CD4-positive, alpha-beta T cell (primary cell): ENCODE data around the gene MUC6. TPM values are rescaled to one million over a fixed set of nuclear protein-coding genes. Genes with fewer than 3 reads are reported as not detected.

Experiments
- ATAC-seq: fragments of 200-7000 bp; cut with Tn5 transposase; one replicate; pipeline ENCODE4 v1.10.0; 2022; ENCODE audit warnings: mild to moderate bottlenecking; ENCODE audit not compliant: poor library complexity
- CTCF ChIA-PET: fragments of 350-600 bp; sonication (Branson Sonifier 250); formaldehyde crosslinking; loops from one replicate; lab custom pipeline; 2021; ENCODE audit warnings: antibody characterized with exemption, inconsistent platforms; lab: Charles Lee
- POLR2A ChIA-PET: fragments of 350-600 bp; sonication (Branson Sonifier 250); formaldehyde crosslinking; loops from one replicate; lab custom pipeline; 2021; ENCODE audit warnings: antibody characterized with exemption, inconsistent platforms; lab: Charles Lee
- DNase-seq, 14 experiments: peaks; one replicate each; pipeline ENCODE4 v3.0.0-alpha.2; 2013 to 2020; ENCODE audit warnings: mixed read lengths in 2 of 14
- H3K27ac ChIP-seq, 2 donors: one replicate each; pipeline versions ENCODE4 v1.5.1 to v1.7.0; 2013; ENCODE audit warnings: low read length in 2 of 2, low read depth in 1 of 2, mild to moderate bottlenecking in 1 of 2
- H3K27me3 ChIP-seq, 2 experiments: 1 replicate in 1 of 2; 2 replicates in 1 of 2; pipeline versions ENCODE4 v1.6.1 to v1.7.0; 2013; ENCODE audit warnings: low read length in 2 of 2, control low read depth in 1 of 2, mild to moderate bottlenecking in 1 of 2, moderate library complexity in 1 of 2; ENCODE audit not compliant: insufficient read depth in 2 of 2, control insufficient read depth in 1 of 2
- H3K36me3 ChIP-seq: one replicate; pipeline ENCODE4 v1.6.1; 2013; ENCODE audit warnings: low read length, control low read depth; ENCODE audit not compliant: insufficient read depth
- H3K4me1 ChIP-seq: one replicate; pipeline ENCODE4 v1.6.1; 2013; ENCODE audit warnings: low read length, control low read depth; ENCODE audit not compliant: insufficient read depth
- H3K4me3 ChIP-seq: one replicate; pipeline ENCODE4 v1.5.1; 2013; ENCODE audit warnings: mild to moderate bottlenecking, low read length, moderate library complexity
- H3K9me3 ChIP-seq, 2 experiments: 1 replicate in 1 of 2; 2 replicates in 1 of 2; pipeline versions ENCODE4 v1.6.1 to v1.7.0; 2013; ENCODE audit warnings: low read length in 2 of 2, mild to moderate bottlenecking in 2 of 2, control low read depth in 1 of 2, moderate library complexity in 1 of 2; ENCODE audit not compliant: control insufficient read depth in 1 of 2, insufficient read depth in 1 of 2
- H3K27ac Mint-ChIP-seq: one replicate; pipeline ENCODE4 v1.8.0; 2020; ENCODE audit warnings: mixed read lengths
- H3K27me3 Mint-ChIP-seq: one replicate; pipeline ENCODE4 v1.8.0; 2021; ENCODE audit warnings: mixed read lengths
- H3K36me3 Mint-ChIP-seq: one replicate; pipeline ENCODE4 v1.8.0; 2021; ENCODE audit warnings: low read depth, mixed read lengths
- H3K4me1 Mint-ChIP-seq: one replicate; pipeline ENCODE4 v1.8.0; 2021; ENCODE audit warnings: low read depth, mixed read lengths
- H3K4me3 Mint-ChIP-seq: one replicate; pipeline ENCODE4 v1.8.0; 2020; ENCODE audit warnings: mild to moderate bottlenecking, mixed read lengths
- H3K9me3 Mint-ChIP-seq: one replicate; pipeline ENCODE4 v1.8.0; 2020; ENCODE audit warnings: mixed read lengths
- CTCF ChIP-seq: fragments of 200-600 bp; IDR thresholded peaks from one replicate; pipeline ENCODE4 v1.8.0; 2022; ENCODE audit warnings: antibody characterized with exemption, mild to moderate bottlenecking
- intact Hi-C, 2 experiments: fragments of 100-400 bp; cut with DNase I in 1 of 2; cut with micrococcal nuclease in 1 of 2; formaldehyde crosslinking; loops; one replicate each; pipeline versions ENCODE4 v1.15.1 to v1.9.0; 2023 to 2025; cut with DNase I, micrococcal nuclease
- total RNA-seq, 174 experiments: library from RNA in 2 of 174; stranded (reverse) in 2 of 174; gene quantifications; one replicate each; pipeline ENCODE4 v1.2.3 and lab custom pipeline; 2021 to 2026

Gene MUC6
- total RNA-seq, 2 experiments from 2014 or later = not detected

- CTCF ChIA-PET = no interaction called here
- intact Hi-C loops = no loop called here
- TF ChIP-seq CTCF = no peak
- Mint-ChIP-seq H3K4me1 (no peaks in the 10 kb centered on the region), H3K36me3 (no peaks in the 10 kb centered on the region), H3K4me3 (no peak within 1 kb of the TSS), H3K9me3 (no peaks in the 10 kb centered on the region), H3K27me3 (peaks cover 3% of the 10 kb centered on the region), H3K27ac (no peak within 1 kb of the TSS)
- H3K36me3 ChIP-seq = no peaks in the 10 kb centered on the region
- H3K4me1 ChIP-seq = no peaks in the 10 kb centered on the region
- H3K27me3 ChIP-seq = peaks cover 0 to 8% of the 10 kb centered on the region in 2 experiments
- no peak for ATAC-seq
- no peak within 1 kb of the TSS for H3K27ac ChIP-seq
- POLR2A ChIA-PET = no interaction called here
- H3K4me3 ChIP-seq = no peak within 1 kb of the TSS
- no peaks in the 10 kb centered on the region for H3K9me3 ChIP-seq
- DNase-seq = peak in 1 of 14 experiments; percentile 32
These were observed 38.0 kb upstream of the MUC6 start, which contains the start of gene MUC2 for GRCh38 chr11:1074244-1075221. Gene MUC2, plus strand, starts transcription at chr11:1074874.

GRCh38 chr11:1073851-1074243, 37.3 kb upstream of the MUC6 start:
- Mint-ChIP-seq H3K36me3 (no peaks in the 10 kb centered on the region), H3K4me3 (no peak overlapping the region), H3K9me3 (no peaks in the 10 kb centered on the region), H3K4me1 (no peaks in the 10 kb centered on the region), H3K27me3 (peaks cover 3% of the 10 kb centered on the region), H3K27ac (no peak overlapping the region)
- no peak for DNase-seq
- H3K4me1 ChIP-seq = no peaks in the 10 kb centered on the region
- H3K9me3 ChIP-seq = no peaks in the 10 kb centered on the region
- no peak overlapping the region for H3K4me3 ChIP-seq
- CTCF ChIA-PET = no interaction called here
- no peak for TF ChIP-seq CTCF
- intact Hi-C loops = no loop called here
- ATAC-seq = no peak
- no peaks in the 10 kb centered on the region for H3K36me3 ChIP-seq
- H3K27me3 ChIP-seq = peaks cover 0 to 8% of the 10 kb centered on the region in 2 experiments
- POLR2A ChIA-PET = no interaction called here
- H3K27ac ChIP-seq = no peak overlapping the region

GRCh38 chr11:1073261-1073724, 36.8 kb upstream of the MUC6 start:
- POLR2A ChIA-PET = no interaction called here
- Mint-ChIP-seq H3K36me3 (no peaks in the 10 kb centered on the region), H3K4me3 (no peak overlapping the region), H3K4me1 (no peaks in the 10 kb centered on the region), H3K27me3 (peaks cover 3% of the 10 kb centered on the region), H3K27ac (no peak overlapping the region), H3K9me3 (no peaks in the 10 kb centered on the region)
- ATAC-seq (no peak), DNase-seq (peak in 1 of 14 experiments; percentile 27)
- Histone ChIP-seq H3K27me3 (peaks cover 0 to 8% of the 10 kb centered on the region in 2 experiments), H3K4me1 (no peaks in the 10 kb centered on the region), H3K9me3 (no peaks in the 10 kb centered on the region), H3K27ac (no peak overlapping the region), H3K4me3 (no peak overlapping the region), H3K36me3 (no peaks in the 10 kb centered on the region)
- no peak for TF ChIP-seq CTCF
- CTCF ChIA-PET = no interaction called here
- intact Hi-C loops = no loop called here
